ENCODE data around the gene GALR2. TPM values are rescaled to one million over a fixed set of nuclear protein-coding genes. Genes with fewer than 3 reads are reported as not detected.
A peak's percentile ranks its signal among the peaks of the same experiment; 100 is the strongest.

Gene GALR2
- total RNA-seq, 6 experiments from 2014 or later, result 0.18 TPM; not detected in 5

- no peaks in the 10 kb centered on the region for H3K9me3 ChIP-seq
- WGBS (ENCODE audit: insufficient coverage, low coverage, low lambda C conversion rate, missing lambda C conversion rate), result 40% methylated on average over 3 of the region's 20 CpGs
- DNase-seq (peak in 1 of 3 donors; percentile 50), ATAC-seq (no peak)
- H3K4me3 ChIP-seq, result no peak overlapping the region
- intact Hi-C loops (cut with DNase I), result no loop called here
- H3K4me1 ChIP-seq, result no peaks in the 10 kb centered on the region
- peaks cover 0 to 32% (median 8%) of the 10 kb centered on the region in 4 donors for H3K36me3 ChIP-seq
- no peak overlapping the region for H3K27ac ChIP-seq
- TF ChIP-seq POLR2A (IDR thresholded peaks at IDR 0.05) (no peak), CTCF (IDR thresholded peaks at IDR 0.05) (no peak)
- no peaks in the 10 kb centered on the region for H3K27me3 ChIP-seq
Observed at GRCh38 chr17:76082326-76083251, 8.0 kb downstream of the GALR2 start.

DNA sequence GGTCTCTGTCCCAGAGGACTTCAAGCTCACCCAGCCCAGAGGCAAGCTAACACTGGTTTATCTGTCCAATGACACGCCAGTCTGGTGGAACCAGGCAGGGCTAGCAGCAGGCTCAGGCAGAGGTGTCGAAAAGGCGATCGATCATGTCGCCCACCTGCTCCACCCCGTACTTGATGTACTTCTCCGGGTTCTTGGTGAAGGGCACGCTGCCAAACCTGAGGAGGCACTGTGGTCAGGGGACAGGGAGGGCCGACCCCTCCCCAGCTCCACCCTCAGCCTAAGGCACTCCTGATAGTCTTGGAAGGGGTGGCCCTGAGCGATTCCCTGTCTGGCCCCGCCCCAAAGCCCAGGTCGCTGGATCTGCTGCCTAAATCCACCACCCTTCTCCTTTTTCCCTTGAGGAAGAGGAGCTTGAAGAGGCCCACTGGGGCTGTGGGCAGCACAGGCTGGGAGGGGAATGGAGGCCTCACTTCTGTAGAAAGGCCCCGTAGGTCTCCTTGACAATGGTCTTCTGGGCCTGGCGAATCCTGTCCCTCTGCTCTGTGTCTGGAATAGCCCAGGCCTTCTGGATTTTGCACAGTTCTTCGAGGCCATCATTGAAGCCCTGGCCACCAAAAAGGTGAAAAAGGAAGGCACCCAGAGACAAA is 9.1 kb downstream of the GALR2 start:
- ATAC-seq, result no peak
- Histone ChIP-seq H3K4me3 (no peak overlapping the region), H3K36me3 (peaks cover 0 to 42% (median 14%) of the 10 kb centered on the region in 4 donors), H3K27ac (no peak overlapping the region), H3K4me1 (no peaks in the 10 kb centered on the region), H3K27me3 (no peaks in the 10 kb centered on the region), H3K9me3 (no peaks in the 10 kb centered on the region)
- DNase-seq, result peak in 2 of 3 donors; percentile 49 to 55
- TF ChIP-seq CTCF (IDR thresholded peaks at IDR 0.05) (no peak), POLR2A (IDR thresholded peaks at IDR 0.05) (no peak)
- intact Hi-C loops (cut with DNase I), result no loop called here
- no CpG with 5 or more reads among the region's 15 CpGs for WGBS (ENCODE audit: insufficient coverage, low coverage, low lambda C conversion rate, missing lambda C conversion rate)

- ATAC-seq, result no peak
- H3K4me1 ChIP-seq, result no peaks in the 10 kb centered on the region
- 0% methylated on average over 1 of the region's 17 CpGs for WGBS (ENCODE audit: insufficient coverage, low coverage, low lambda C conversion rate, missing lambda C conversion rate)
- intact Hi-C loops (cut with DNase I), result no loop called here
- no peaks in the 10 kb centered on the region for H3K27me3 ChIP-seq
- TF ChIP-seq CTCF (IDR thresholded peaks at IDR 0.05) (no peak), POLR2A (IDR thresholded peaks at IDR 0.05) (no peak)
- DNase-seq, result no peak
- no peak overlapping the region for H3K4me3 ChIP-seq
- H3K9me3 ChIP-seq, result no peaks in the 10 kb centered on the region
- H3K27ac ChIP-seq, result no peak overlapping the region
- peaks cover 0 to 56% (median 23%) of the 10 kb centered on the region in 4 donors for H3K36me3 ChIP-seq
Observed at GRCh38 chr17:76085066-76085730, 10.6 kb downstream of the GALR2 start.

- WGBS (ENCODE audit: insufficient coverage, low coverage, low lambda C conversion rate, missing lambda C conversion rate), result no CpG with 5 or more reads among the region's 13 CpGs
- Histone ChIP-seq H3K9me3 (no peaks in the 10 kb centered on the region), H3K27me3 (no peaks in the 10 kb centered on the region), H3K4me1 (no peaks in the 10 kb centered on the region), H3K4me3 (no peak overlapping the region), H3K36me3 (peaks cover 0 to 59% (median 24%) of the 10 kb centered on the region in 4 donors), H3K27ac (no peak overlapping the region)
- intact Hi-C loops (cut with DNase I), result no loop called here
- TF ChIP-seq CTCF (IDR thresholded peaks at IDR 0.05) (no peak), POLR2A (IDR thresholded peaks at IDR 0.05) (no peak)
- ATAC-seq (no peak), DNase-seq (no peak)
Observed at GRCh38 chr17:76085731-76086366, 11.3 kb downstream of the GALR2 start.

Measured in right lobe of liver (tissue), 6 donors.